Psoas muscle (tissue), 8 donors: ENCODE data around the gene SMIM44. TPM values are rescaled to one million over a fixed set of nuclear protein-coding genes. Genes with fewer than 3 reads are reported as not detected.

Experiments used
- ATAC-seq, 4 donors: fragments of 200-7000 bp; cut with Tn5 transposase; one replicate each; pipeline ENCODE4 v1.9.1; 2020; ENCODE audit warnings: moderate library complexity in 3 of 4, mild to moderate bottlenecking in 2 of 4
- DNase-seq, 2 donors: peaks; one replicate each; pipeline ENCODE4 v3.0.0-alpha.2; 2020
- H3K27ac ChIP-seq: fragments of 200-600 bp; one replicate; pipeline ENCODE4 v1.8.0; 2022
- H3K27me3 ChIP-seq, 3 donors: fragments of 200-600 bp in 1 of 3; one replicate each; pipeline versions ENCODE4 v1.6.1 to v1.8.0; 2013 to 2022; ENCODE audit warnings: low read length in 2 of 3, mild to moderate bottlenecking in 2 of 3, moderate library complexity in 1 of 3; ENCODE audit not compliant: insufficient read depth in 3 of 3
- H3K36me3 ChIP-seq, 2 donors: fragments of 200-600 bp in 1 of 2; one replicate each; pipeline versions ENCODE4 v1.6.1 to v1.8.0; 2013 to 2022; ENCODE audit warnings: low read depth in 1 of 2, mild to moderate bottlenecking in 1 of 2, moderate library complexity in 1 of 2; ENCODE audit not compliant: insufficient read depth in 1 of 2
- H3K4me1 ChIP-seq: fragments of 200-600 bp; one replicate; pipeline ENCODE4 v1.8.0; 2022
- H3K4me3 ChIP-seq: fragments of 200-600 bp; one replicate; pipeline ENCODE4 v1.8.0; 2022; ENCODE audit warnings: mild to moderate bottlenecking
- H3K9me3 ChIP-seq: fragments of 200-600 bp; one replicate; pipeline ENCODE4 v1.8.0; 2022
- WGBS, 3 donors: extraction: QIAGEN DNeasy Blood & Tissue Kit; methylation state at CpG; one replicate each; pipeline versions ENCODE4 v1.1.6 to v1.1.7; 2013; 5-methylcytosine and 5-hydroxymethylcytosine counted together
- intact Hi-C, 2 donors: fragments of 100-400 bp; cut with DNase I; formaldehyde crosslinking; loops; one replicate each; pipeline versions ENCODE4 v1.11.0 to v1.14.2; 2022
- polyA plus RNA-seq, 3 donors: library from polyadenylated mRNA; stranded (reverse); fragments of 200-250 nt; gene quantifications; one replicate each; pipeline ENCODE4 v1.2.3, GENCODE V29; 2013
- total RNA-seq, 4 donors: library from RNA; stranded (reverse); fragmentation: NEBNext Ultra II Directional in 2 of 4; extraction: Animal tissue kit (Norgen Biotek cat#: 25700) in 2 of 4; gene quantifications; one replicate each; pipeline versions ENCODE4 v1.2.1 to v1.2.4, GENCODE V29; 2021 to 2023
- TF ChIP-seq, protein P1 (sequence below): fragments of 200-600 bp; IDR thresholded peaks from one replicate; pipeline ENCODE4 v1.8.0; 2022; ENCODE audit warnings: antibody characterized with exemption
- donor health status: healthy with polysubstance abuse.
- donor health status: DM: no; HTN: no; CAD: no; lungs with moderate emphysema.
- donor health status: Bipolar disorder and iron deficiency.
- donor health status: healthy.
- donor health status: DM: yes; HTN: yes; CAD: no.
- donor health status: DM: no; HTN: no; CAD: no.
- donor health status: DM: no; HTN: no; CAD: no.
- donor health status: DM: yes; HTN: yes; CAD: no.

Gene SMIM44
- total and polyA plus RNA-seq, 7 donors = not detected

DNA sequence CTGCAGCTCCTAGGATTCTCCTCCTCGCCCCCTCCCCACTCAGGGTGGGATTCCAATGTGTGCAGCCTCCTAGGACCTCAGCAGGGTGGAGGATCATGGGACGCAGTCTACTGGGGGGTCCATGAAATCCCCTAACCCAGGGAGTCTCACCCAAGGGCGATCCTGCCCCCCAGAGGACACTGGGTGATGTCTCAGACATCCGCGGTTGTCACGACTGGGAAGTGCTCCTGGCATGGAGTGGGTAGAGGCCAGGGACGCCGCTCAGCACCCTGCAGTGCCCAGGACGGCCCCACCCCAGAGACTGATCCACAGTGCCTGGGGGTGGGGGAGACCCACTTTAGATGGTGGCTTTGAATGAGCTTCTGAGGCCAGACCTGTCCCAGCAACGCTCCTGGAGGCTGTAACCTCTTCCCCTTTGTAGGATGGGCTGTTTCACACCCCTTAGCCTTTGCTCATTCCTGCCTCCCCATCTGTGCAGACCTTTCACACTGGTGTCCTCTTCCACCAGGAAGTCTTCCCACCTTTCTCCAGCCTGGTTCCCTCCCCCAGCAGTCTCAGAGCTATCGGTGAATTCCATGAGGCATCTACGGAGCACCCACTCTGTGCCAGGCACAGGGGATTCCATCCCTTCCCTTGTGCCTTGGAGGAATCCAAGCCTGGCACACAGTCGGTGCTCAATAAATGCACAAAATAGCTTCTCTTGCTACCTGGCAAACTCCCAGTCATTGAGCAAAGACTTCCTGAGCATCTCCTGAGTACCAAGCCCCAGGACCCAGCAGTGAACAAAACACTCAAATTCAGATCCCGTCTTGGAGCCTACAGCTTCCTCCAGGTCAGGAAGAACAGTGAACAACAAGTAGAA is 13.4 kb downstream of the SMIM44 start:
- H3K36me3 ChIP-seq = no peaks in the 10 kb centered on the region
- no peaks in the 10 kb centered on the region for H3K4me1 ChIP-seq
- DNase-seq = peak in 1 of 2 donors; percentile 65
- no peak overlapping the region for H3K27ac ChIP-seq
- intact Hi-C loops = loop anchor here in 1 of 2 donors (5.0 kb wide), 1 partner anchor 163 kb away; no protein-coding TSS in a partner anchor
- 28 to 40% (median 37%) methylated on average over 14 of the region's 14 CpGs for WGBS, 3 donors
- peak; percentile 22 to 47 (median 34) for ATAC-seq
- no peak overlapping the region for H3K4me3 ChIP-seq
- TF ChIP-seq, protein P1, sequence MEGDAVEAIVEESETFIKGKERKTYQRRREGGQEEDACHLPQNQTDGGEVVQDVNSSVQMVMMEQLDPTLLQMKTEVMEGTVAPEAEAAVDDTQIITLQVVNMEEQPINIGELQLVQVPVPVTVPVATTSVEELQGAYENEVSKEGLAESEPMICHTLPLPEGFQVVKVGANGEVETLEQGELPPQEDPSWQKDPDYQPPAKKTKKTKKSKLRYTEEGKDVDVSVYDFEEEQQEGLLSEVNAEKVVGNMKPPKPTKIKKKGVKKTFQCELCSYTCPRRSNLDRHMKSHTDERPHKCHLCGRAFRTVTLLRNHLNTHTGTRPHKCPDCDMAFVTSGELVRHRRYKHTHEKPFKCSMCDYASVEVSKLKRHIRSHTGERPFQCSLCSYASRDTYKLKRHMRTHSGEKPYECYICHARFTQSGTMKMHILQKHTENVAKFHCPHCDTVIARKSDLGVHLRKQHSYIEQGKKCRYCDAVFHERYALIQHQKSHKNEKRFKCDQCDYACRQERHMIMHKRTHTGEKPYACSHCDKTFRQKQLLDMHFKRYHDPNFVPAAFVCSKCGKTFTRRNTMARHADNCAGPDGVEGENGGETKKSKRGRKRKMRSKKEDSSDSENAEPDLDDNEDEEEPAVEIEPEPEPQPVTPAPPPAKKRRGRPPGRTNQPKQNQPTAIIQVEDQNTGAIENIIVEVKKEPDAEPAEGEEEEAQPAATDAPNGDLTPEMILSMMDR = no peak
- no peaks in the 10 kb centered on the region for H3K9me3 ChIP-seq
- H3K27me3 ChIP-seq = no peaks in the 10 kb centered on the region

DNA sequence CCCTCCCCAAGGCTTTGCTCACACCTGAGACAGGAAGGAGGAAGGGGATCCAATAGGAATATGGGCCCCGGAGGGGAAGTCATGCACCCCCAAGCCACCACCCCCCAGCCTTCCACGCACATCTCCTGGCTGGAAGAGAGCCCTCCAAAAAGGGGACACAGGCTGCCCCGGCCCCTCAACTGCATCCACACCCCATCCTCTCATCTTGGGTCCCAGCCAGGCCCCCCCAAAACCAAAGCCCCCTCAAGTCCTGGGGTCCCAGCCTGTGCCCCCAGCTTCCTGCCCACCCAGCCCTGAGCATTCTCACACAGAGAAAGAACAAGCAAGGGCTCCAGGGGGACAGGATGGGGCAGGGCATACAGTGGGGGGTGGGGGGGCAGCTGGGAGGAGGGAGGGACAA is 15.0 kb downstream of the SMIM44 start:
- Histone ChIP-seq H3K27me3 (no peaks in the 10 kb centered on the region), H3K4me3 (no peak overlapping the region), H3K27ac (no peak overlapping the region), H3K36me3 (peaks cover 0 to 10% of the 10 kb centered on the region in 2 donors), H3K4me1 (no peaks in the 10 kb centered on the region), H3K9me3 (no peaks in the 10 kb centered on the region)
- ATAC-seq (no peak), DNase-seq (no peak)
- WGBS, 3 donors = 69 to 85% (median 78%) methylated on average over 3 of the region's 3 CpGs
- intact Hi-C loops = no loop called here
- TF ChIP-seq, protein P1 = no peak

DNA sequence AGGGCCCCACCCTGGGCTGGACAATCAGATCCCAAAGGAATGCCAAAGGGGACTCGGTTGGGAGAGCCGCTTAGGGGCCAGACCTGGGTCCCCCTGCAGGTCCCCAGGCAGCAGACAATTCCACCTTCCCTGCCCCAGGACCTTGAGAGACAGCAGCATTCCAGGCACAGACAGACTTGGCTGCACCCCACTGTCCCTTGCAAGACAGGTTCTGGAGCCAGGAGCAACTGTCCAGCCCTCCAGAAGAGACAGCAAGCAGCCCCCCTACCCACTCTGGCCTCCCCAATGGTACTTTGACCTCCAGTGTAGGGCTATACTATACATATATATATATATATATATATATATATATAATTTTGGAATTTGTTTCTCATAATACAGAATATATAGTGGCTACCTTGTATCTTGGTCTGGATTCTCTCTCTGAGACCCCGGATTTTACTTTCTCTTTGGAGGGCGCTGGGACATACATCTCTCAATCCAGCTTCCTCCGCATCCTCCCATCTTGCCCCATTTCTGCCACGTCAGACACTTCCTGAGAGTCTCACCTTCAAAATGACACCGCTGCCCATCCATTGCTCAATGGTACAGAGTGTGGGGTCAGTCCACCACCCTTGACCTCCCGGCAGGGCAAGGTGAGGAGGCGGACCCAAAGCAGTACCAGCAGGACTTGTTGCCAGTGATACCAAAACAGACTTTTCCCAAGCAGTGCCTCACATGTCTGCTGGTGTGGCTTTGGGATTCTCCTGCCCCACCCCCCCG is 15.6 kb downstream of the SMIM44 start:
- no peaks in the 10 kb centered on the region for H3K9me3 ChIP-seq
- intact Hi-C loops = no loop called here
- no peaks in the 10 kb centered on the region for H3K27me3 ChIP-seq
- WGBS, 3 donors = 73 to 85% (median 83%) methylated on average over 10 of the region's 10 CpGs
- no peak overlapping the region for H3K4me3 ChIP-seq
- H3K27ac ChIP-seq = no peak overlapping the region
- no peak for DNase-seq
- TF ChIP-seq, protein P1 = no peak
- peak in 1 of 4 donors; percentile 13 for ATAC-seq
- peaks cover 0 to 16% of the 10 kb centered on the region in 2 donors for H3K36me3 ChIP-seq
- H3K4me1 ChIP-seq = no peaks in the 10 kb centered on the region

DNA sequence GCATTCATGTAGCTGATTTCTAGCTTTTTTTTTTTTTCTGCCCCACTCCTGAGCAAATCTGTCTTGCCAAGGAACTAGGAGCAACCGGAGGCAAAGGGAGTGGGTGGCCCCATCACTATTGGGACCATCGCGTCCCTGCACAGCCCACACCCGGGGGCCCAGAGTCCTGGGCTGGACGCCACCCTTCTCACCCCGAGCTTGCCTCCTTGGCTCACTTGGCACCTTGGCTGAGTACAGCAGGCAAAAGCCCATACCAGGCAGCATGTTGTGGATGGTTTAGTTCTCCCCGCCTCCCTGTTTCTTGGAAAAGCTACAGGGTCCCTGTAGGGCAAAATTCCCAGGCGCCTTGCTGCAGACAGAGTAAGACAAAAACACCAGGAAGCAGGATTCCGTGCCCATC is 16.6 kb downstream of the SMIM44 start:
- no peak overlapping the region for H3K27ac ChIP-seq
- intact Hi-C loops = no loop called here
- H3K9me3 ChIP-seq = no peaks in the 10 kb centered on the region
- H3K4me1 ChIP-seq = no peaks in the 10 kb centered on the region
- TF ChIP-seq, protein P1 = no peak
- H3K27me3 ChIP-seq = no peaks in the 10 kb centered on the region
- ATAC-seq (no peak), DNase-seq (no peak)
- 28 to 46% (median 32%) methylated on average over 9 of the region's 9 CpGs for WGBS, 3 donors
- H3K36me3 ChIP-seq = peaks cover 0 to 21% of the 10 kb centered on the region in 2 donors
- H3K4me3 ChIP-seq = no peak overlapping the region
